HepG2 (cell line): Measurements from ENCODE around the gene POC1A. TPM values are rescaled to one million over a fixed set of nuclear protein-coding genes. Genes with fewer than 3 reads are reported as not detected.

Experiments
- ATAC-seq: fragments of 200-7000 bp; cut with Tn5 transposase; 3 replicates; pipeline ENCODE4 v1.9.1; 2020; ENCODE audit warnings: mild to moderate bottlenecking, moderate library complexity
- BruUV-seq: library from RNA; stranded (reverse); fragments of 400-500 nt; replicated peaks from 2 replicates; lab custom pipeline; 2021; lab: Mats Ljungman, UMichigan
- CTCF ChIA-PET: fragments of 300-600 bp; formaldehyde crosslinking; extraction: SDS; loops from one replicate; lab custom pipeline; 2021; ENCODE audit warnings: low total read pairs, inconsistent platforms, low intra/inter-chr PET ratio; lab: Yijun Ruan, JAX
- POLR2A ChIA-PET: fragments of 350-600 bp; sonication (Branson Sonifier 250); formaldehyde crosslinking; loops from one replicate; lab custom pipeline; 2020; ENCODE audit warnings: antibody characterized with exemption, inconsistent platforms; lab: Yijun Ruan, JAX
- DNase-seq: peaks from one replicate; pipeline ENCODE4 v3.0.0-alpha.2; 2015; ENCODE audit warnings: low spot score
- FAIRE-seq: peaks from 3 replicates; lab custom pipeline; 2011; peaks lifted over from hg19 to GRCh38; lab: Jason Lieb, UNC
- H2AFZ ChIP-seq: one replicate; pipeline ENCODE4 v1.6.1; 2011; ENCODE audit warnings: low read length, inconsistent platforms
- H3K27ac ChIP-seq: fragments of 300-600 bp; 3 replicates; pipeline ENCODE4 v1.8.0; 2011; ENCODE audit warnings: mixed run types, mild to moderate bottlenecking, mixed read lengths, low read length, inconsistent platforms; ENCODE audit not compliant: insufficient read depth; ENCODE audit errors: extremely low read length
- H3K27me3 ChIP-seq, 2 experiments: fragments of 200-600 bp in 1 of 2; 2 replicates in 1 of 2; 3 replicates in 1 of 2; pipeline versions ENCODE4 v1.6.0 to v1.8.0; 2011; ENCODE audit warnings: low read length in 2 of 2, mild to moderate bottlenecking in 2 of 2, moderate library complexity in 2 of 2, inconsistent platforms in 1 of 2; ENCODE audit not compliant: insufficient read depth in 2 of 2, control insufficient read depth in 1 of 2
- H3K36me3 ChIP-seq, 2 experiments: fragments of 200-600 bp in 1 of 2; replicated peaks in 1 of 2; 2 replicates in 1 of 2; 3 replicates in 1 of 2; pipeline versions ENCODE4 v1.5.1 to v1.8.0; 2011; ENCODE audit warnings: low read length in 2 of 2, inconsistent platforms in 1 of 2; ENCODE audit not compliant: insufficient read depth in 2 of 2, control insufficient read depth in 1 of 2
- H3K4me1 ChIP-seq: 2 replicates; pipeline ENCODE4 v1.5.1; 2012; ENCODE audit warnings: low read length, inconsistent platforms; ENCODE audit not compliant: insufficient read depth
- H3K4me2 ChIP-seq: 2 replicates; pipeline ENCODE4 v1.6.0; 2011; ENCODE audit warnings: low read depth, low read length, inconsistent platforms
- H3K4me3 ChIP-seq, 3 experiments: fragments of 200-600 bp in 1 of 3; sonication (generic), shearing (Covaris generic) in 1 of 3; replicated peaks in 1 of 3; 2 replicates each; pipeline ENCODE4 v1.5.1; 2011 to 2016; ENCODE audit warnings: low read length in 3 of 3, inconsistent platforms in 2 of 3, low read depth in 2 of 3, mild to moderate bottlenecking in 2 of 3, control low read depth in 1 of 3, mixed read lengths in 1 of 3; ENCODE audit not compliant: insufficient read depth in 1 of 3
- H3K79me2 ChIP-seq: one replicate; pipeline ENCODE4 v1.6.1; 2011; ENCODE audit warnings: low read length, inconsistent platforms; ENCODE audit not compliant: insufficient read depth
- H3K9ac ChIP-seq: 2 replicates; pipeline ENCODE4 v1.6.0; 2011; ENCODE audit warnings: mild to moderate bottlenecking, low read depth, low read length, inconsistent platforms; ENCODE audit not compliant: insufficient read depth
- H3K9me3 ChIP-seq: 2 replicates; pipeline ENCODE4 v1.5.1; 2012; ENCODE audit warnings: mild to moderate bottlenecking, low read length
- H4K20me1 ChIP-seq: 2 replicates; pipeline ENCODE4 v1.6.0; 2011; ENCODE audit warnings: inconsistent platforms, mild to moderate bottlenecking, low read length, moderate library complexity; ENCODE audit not compliant: insufficient read depth
- ARNT ChIP-seq: fragments of 450-650 bp; IDR thresholded peaks from 2 replicates; pipeline ENCODE4 v1.6.1; 2017
- ASH2L ChIP-seq: fragments of 300-600, 200-600 bp; sonication (generic); IDR thresholded peaks from 2 replicates; pipeline ENCODE4 v1.7.0; 2017; ENCODE audit warnings: low read depth, mild to moderate bottlenecking, moderate library complexity, mixed read lengths, low read length; ENCODE audit not compliant: insufficient read length
- E2F5 ChIP-seq: sonication (generic); formaldehyde crosslinking; conservative IDR thresholded peaks from 2 replicates; pipeline ENCODE4 v1.4.0; 2020; ENCODE audit warnings: missing genetic modification reagents
- KDM6A ChIP-seq: IDR thresholded peaks from 2 replicates; pipeline ENCODE4 v1.6.1; 2016; ENCODE audit warnings: low read depth
- KLF11 ChIP-seq: IDR thresholded peaks from 2 replicates; pipeline ENCODE4 v1.6.1; 2016; ENCODE audit warnings: missing compliant biosample characterization
- MIXL1 ChIP-seq: IDR thresholded peaks from 2 replicates; pipeline ENCODE4 v1.6.1; 2016
- PLSCR1 ChIP-seq: sonication (generic); formaldehyde crosslinking; IDR thresholded peaks from 2 replicates; pipeline ENCODE4 v1.5.0; 2020; ENCODE audit warnings: missing genetic modification reagents, mild to moderate bottlenecking, borderline replicate concordance
- SRSF1 ChIP-seq: fragments of 200-400 bp; formaldehyde crosslinking; optimal IDR thresholded peaks from 2 replicates; pipeline ENCODE3; 2017; ENCODE audit warnings: mild to moderate bottlenecking, low read depth, low read length, moderate library complexity
- TEAD2 ChIP-seq: sonication (generic); formaldehyde crosslinking; IDR thresholded peaks from 2 replicates; pipeline ENCODE4 v1.9.0; 2021; ENCODE audit warnings: missing genetic modification reagents
- TFAP4 ChIP-seq: sonication (generic); IDR thresholded peaks from 2 replicates; pipeline ENCODE4 v1.6.1; 2016; ENCODE audit warnings: low read depth, borderline replicate concordance
- YEATS2 ChIP-seq: sonication (generic); formaldehyde crosslinking; IDR thresholded peaks from 2 replicates; pipeline ENCODE4 v1.4.0; 2020; ENCODE audit warnings: missing genetic modification reagents, borderline replicate concordance
- ZFP36L2 ChIP-seq: sonication (generic); formaldehyde crosslinking; IDR thresholded peaks from 2 replicates; pipeline ENCODE4 v1.4.0; 2020; ENCODE audit warnings: missing genetic modification reagents
- ZFP37 ChIP-seq: sonication (generic); formaldehyde crosslinking; IDR thresholded peaks from 2 replicates; pipeline ENCODE4 v1.4.0; 2020; ENCODE audit warnings: missing genetic modification reagents, borderline replicate concordance
- ZNF441 ChIP-seq: sonication (generic); formaldehyde crosslinking; IDR thresholded peaks from 2 replicates; pipeline ENCODE4 v1.7.0; 2021; ENCODE audit warnings: missing genetic modification reagents, borderline replicate concordance
- ZNF552 ChIP-seq: sonication (generic); formaldehyde crosslinking; IDR thresholded peaks from 2 replicates; pipeline ENCODE4 v1.9.0; 2022; ENCODE audit warnings: missing genetic modification reagents, mild to moderate bottlenecking, borderline replicate concordance
- ZNF652 ChIP-seq: IDR thresholded peaks from 2 replicates; pipeline ENCODE4 v1.6.1; 2016; ENCODE audit warnings: low read depth, borderline replicate concordance
- ZNF687 ChIP-seq: sonication (generic); formaldehyde crosslinking; IDR thresholded peaks from 2 replicates; pipeline ENCODE4 v1.5.1; 2020; ENCODE audit warnings: mild to moderate bottlenecking, missing genetic modification reagents, moderate library complexity
- ZNF790 ChIP-seq: sonication (generic); formaldehyde crosslinking; IDR thresholded peaks from 2 replicates; pipeline ENCODE4 v1.8.0; 2022; ENCODE audit warnings: missing genetic modification reagents, mild to moderate bottlenecking, borderline replicate concordance
- ZSCAN22 ChIP-seq: sonication (generic); formaldehyde crosslinking; IDR thresholded peaks from 2 replicates; pipeline ENCODE4 v1.4.0; 2020; ENCODE audit warnings: mild to moderate bottlenecking, missing genetic modification reagents
- WGBS: methylation state at CpG from one replicate; pipeline ENCODE4 v1.1.6; 2017; ENCODE audit warnings: low lambda C conversion rate; 5-methylcytosine and 5-hydroxymethylcytosine counted together
- in situ Hi-C: cut with HindIII; loops from 2 replicates; pipeline ENCODE4 v1.10.0; 2017; ENCODE audit warnings: low pct_unique_long_range_greater_than_20kb; ENCODE audit not compliant: extremely low pct_ligation_motif_present
- intact Hi-C: fragments of 100-400 bp; cut with micrococcal nuclease; formaldehyde crosslinking; loops from one replicate; pipeline ENCODE4 v1.10.0; 2022; ENCODE audit not compliant: unreplicated experiment
- polyA plus RNA-seq, 8 experiments: library from polyadenylated mRNA; depleted of rRNA in 3 of 8; stranded (reverse) in 7 of 8; unstranded in 1 of 8; fragments of >200 nt; fragmentation: Illumina TruSeq in 4 of 8; extraction: Trizol in 4 of 8; gene quantifications; 2 replicates each; pipeline versions ENCODE4 v1.2.1 to v1.2.3, GENCODE V29; 2011 to 2016; ENCODE audit warnings: low read depth in 4 of 8, missing spikeins in 1 of 8, mixed read lengths in 1 of 8; ENCODE audit not compliant: insufficient read depth in 1 of 8
- total RNA-seq, 5 experiments: library from RNA; depleted of rRNA; stranded (reverse); fragments of >200 nt; fragmentation: Illumina TruSeq; extraction: Trizol; gene quantifications; 2 replicates each; pipeline ENCODE4 v1.2.3, GENCODE V29; 2016; ENCODE audit warnings: low read depth in 1 of 5

POC1A gene
- total and polyA plus RNA-seq, 2 of the 13 experiments (the other 11 are each of a cell fraction or from before 2014, with no cell fraction given), result 14.6 to 20.0 TPM

- H3K27me3 ChIP-seq, result no peaks in the 10 kb centered on the region
- H2AFZ ChIP-seq, result no peak overlapping the region
- H3K36me3 ChIP-seq, result peaks cover 12 to 42% of the 10 kb centered on the region in 2 experiments; a peak in 4 of 5 replicates
- H4K20me1 ChIP-seq, result no peaks in the 10 kb centered on the region
- no peak for DNase-seq
- ChIA-PET CTCF (interaction anchor here (3.6 kb wide), 1 partner anchor 121 kb away, joined by 62 read pairs; no protein-coding TSS in a partner anchor), POLR2A (interaction anchor here (1.0 kb wide), 1 partner anchor 128 kb away, joined by 4 read pairs; the partner anchor contains the start of gene RPL29)
- BruUV-seq, result no TSS peak
- no peak for ATAC-seq
- H3K4me1 ChIP-seq, result peaks cover 14% of the 10 kb centered on the region
- WGBS, result no CpG with 5 or more reads among the region's 2 CpGs
- no peak overlapping the region for H3K4me3 ChIP-seq
- TF ChIP-seq SRSF1, result no peak
- no peak for TF ChIP-seq ZNF652 (CRISPR knock-in tag)
- no peak for TF ChIP-seq ZFP36L2
- no peak for TF ChIP-seq PLSCR1 (CRISPR knock-in tag)
- no peak for TF ChIP-seq ARNT
- no peak for TF ChIP-seq ZSCAN22
- no peak for TF ChIP-seq TFAP4
- no peak for TF ChIP-seq KLF11
- no peak for TF ChIP-seq ASH2L
- TF ChIP-seq ZNF687 (CRISPR knock-in tag), result no peak
- TF ChIP-seq E2F5 (CRISPR knock-in tag), result no peak
- TF ChIP-seq TEAD2 (CRISPR knock-in tag), result no peak
- TF ChIP-seq ZNF441 (CRISPR knock-in tag), result no peak
- no peak for TF ChIP-seq YEATS2
- TF ChIP-seq KDM6A (CRISPR knock-in tag), result no peak
- no peak for TF ChIP-seq ZNF790 (CRISPR knock-in tag)
- TF ChIP-seq MIXL1 (CRISPR knock-in tag), result no peak
- no peak for TF ChIP-seq ZFP37
- TF ChIP-seq ZNF552 (CRISPR knock-in tag), result no peak
- H3K4me2 ChIP-seq, result no peak overlapping the region
- intact Hi-C loops (no loop called here), in situ Hi-C loops (no loop called here)
- H3K9ac ChIP-seq, result no peak overlapping the region
- no peaks in the 10 kb centered on the region for H3K79me2 ChIP-seq
- no peak overlapping the region for H3K27ac ChIP-seq
- no peaks in the 10 kb centered on the region for H3K9me3 ChIP-seq
- FAIRE-seq, result no peak
These were observed 30.1 kb downstream of the POC1A start for GRCh38 chr3:52124126-52124525.
